ENCODE data around the gene GPX1.

DNA sequence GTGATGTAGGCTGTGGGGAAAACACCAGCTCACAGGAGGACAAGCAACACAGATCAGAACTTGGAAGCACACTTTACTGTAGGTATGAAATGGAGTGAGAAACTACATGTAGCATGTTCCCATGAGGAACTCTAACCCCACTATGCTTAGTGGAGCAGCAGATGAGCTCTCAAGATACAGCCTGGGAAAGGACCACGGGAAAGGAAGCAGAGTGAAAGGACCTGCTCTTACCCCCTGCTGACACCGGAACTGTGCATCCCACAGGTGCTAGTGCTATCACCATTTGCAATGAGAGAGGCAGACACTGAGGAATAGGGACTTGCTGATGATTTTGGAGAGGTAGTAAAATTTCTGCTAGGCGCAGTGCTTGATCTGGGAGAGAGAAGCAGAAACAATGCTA is 46.9 kb downstream of the GPX1 start:
- no peak for TF ChIP-seq ZNF274 (IDR thresholded peaks at IDR 0.05; ENCODE audit: low read depth, low read length)
- no peak for TF ChIP-seq SUZ12 (IDR thresholded peaks at IDR 0.05; ENCODE audit: extremely low read depth, insufficient read depth, insufficient read length)
- TF ChIP-seq YY1 (IDR thresholded peaks at IDR 0.05; ENCODE audit: insufficient read depth, insufficient read length), result no peak
